ENCODE measurements around the gene CCDC30.

- TF ChIP-seq SUZ12 (IDR thresholded peaks at IDR 0.05; ENCODE audit: extremely low read depth, insufficient read depth, insufficient read length): no peak
- TF ChIP-seq ZNF274 (IDR thresholded peaks at IDR 0.05; ENCODE audit: low read depth, low read length): no peak
- no peak for TF ChIP-seq YY1 (IDR thresholded peaks at IDR 0.05; ENCODE audit: insufficient read depth, insufficient read length)
Measured at GRCh38 chr1:42646056-42646455, 183.0 kb downstream of the CCDC30 start.

Data from NT2/D1 (cell line).